ENCODE data around the gene DPY19L1.
"Not testable (repeated sequence)": the region's sequence is repeated elsewhere in the genome, so short reads cannot be mapped to it uniquely, and the experiment has no call there.

DPY19L1 gene

DNA sequence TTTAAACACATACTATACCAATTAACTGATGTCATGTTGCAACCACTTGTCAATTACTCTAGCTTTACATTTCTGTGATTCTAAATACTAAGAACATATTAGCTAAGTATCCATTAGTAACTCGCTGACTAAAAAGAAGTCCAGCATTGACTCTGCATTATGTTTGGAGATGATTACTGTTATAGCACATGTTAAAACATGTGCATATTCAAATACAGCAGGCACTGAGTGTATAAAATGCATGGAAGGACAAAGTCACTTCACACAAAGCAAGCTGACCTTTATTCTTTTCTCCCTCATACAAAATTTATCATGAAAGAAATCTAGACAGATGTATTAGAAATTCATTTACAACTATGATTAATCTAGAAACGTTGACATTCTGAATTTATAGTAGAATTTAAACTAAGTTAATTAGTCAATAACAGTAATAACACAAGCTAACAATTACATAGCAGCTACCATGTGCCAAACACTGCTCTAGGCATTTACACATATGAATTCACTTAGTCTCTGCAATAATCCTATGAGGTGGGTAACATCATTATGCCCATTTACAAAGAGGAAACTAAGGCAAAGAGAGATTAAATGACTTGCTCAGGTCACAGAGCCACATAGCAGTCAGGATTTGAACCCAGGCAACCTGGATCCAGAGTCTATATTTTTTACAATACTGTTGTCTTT, 48.7 kb downstream of the DPY19L1 start:
- not testable (repeated sequence) for DNase-seq (ENCODE audit: low read depth)

DNA sequence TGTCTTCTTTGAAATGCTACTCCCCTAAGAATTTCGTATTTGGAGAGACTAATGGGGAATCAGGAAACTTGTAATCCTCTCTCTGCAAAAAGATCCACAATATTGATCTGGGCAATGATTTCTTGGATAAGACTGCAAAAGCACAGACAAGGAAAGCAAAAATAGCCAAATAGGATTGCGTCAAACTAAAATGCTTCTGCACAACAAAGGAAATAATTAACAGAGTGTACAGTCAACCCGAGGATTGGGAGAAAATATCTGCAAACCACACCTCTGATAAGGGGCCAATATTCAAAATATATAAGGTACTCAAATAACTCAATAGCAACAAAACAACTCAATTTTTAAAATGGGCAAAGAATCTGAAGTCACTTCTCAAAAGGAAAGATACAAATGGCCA, 52.1 kb downstream of the DPY19L1 start:
- not testable (repeated sequence) for DNase-seq (ENCODE audit: low read depth)

DNA sequence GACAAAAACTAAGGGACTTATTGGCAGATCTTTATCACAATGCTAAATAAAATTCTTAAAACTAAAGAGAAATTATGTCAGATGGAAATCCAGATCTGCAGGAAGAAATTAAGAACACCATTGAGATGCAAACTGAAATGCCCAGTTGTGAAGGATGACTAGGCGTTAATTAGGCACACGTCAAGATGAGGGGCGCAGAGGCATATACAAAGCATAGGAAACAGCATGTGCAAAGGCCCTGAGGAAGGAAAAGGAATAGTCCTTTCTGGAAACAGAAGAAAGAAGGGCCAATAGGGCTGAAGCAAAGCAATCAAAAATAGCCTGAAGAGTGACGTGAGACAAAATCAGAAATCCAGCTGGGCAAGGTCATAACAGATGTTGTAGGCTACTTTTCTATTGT, 53.1 kb downstream of the DPY19L1 start:
- DNase-seq (ENCODE audit: low read depth): not testable (repeated sequence)

DNA sequence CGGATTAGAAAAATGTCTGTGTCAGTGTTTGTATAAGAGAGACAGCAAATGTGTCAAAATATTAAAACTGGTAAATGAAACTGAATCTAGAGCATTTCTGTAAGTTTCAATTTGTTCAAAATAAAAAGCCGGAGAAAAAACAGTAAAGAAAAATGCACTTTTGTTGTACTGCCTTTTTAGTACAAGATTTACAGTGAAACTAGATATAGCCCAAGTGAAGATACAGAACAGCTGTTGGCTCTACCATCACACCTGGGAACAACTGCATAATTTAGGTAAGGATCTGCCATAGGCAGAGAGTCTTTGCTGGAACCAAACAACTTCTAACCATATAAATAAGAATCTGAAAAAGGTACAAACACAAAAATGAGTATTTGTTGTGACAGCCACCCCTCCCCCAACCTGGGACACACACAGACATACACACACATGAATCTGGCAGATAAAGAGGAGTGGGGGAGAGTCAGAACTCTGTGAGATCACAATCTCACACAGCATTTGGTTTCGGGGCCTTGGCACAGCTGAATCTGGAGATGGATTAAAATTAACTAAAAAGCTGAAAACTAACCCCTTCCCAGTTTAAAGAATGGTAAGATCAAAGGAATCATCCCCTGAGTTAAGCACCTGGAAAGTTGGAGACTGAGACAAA, 54.8 kb downstream of the DPY19L1 start:
- no peak for DNase-seq (ENCODE audit: low read depth)

DNA sequence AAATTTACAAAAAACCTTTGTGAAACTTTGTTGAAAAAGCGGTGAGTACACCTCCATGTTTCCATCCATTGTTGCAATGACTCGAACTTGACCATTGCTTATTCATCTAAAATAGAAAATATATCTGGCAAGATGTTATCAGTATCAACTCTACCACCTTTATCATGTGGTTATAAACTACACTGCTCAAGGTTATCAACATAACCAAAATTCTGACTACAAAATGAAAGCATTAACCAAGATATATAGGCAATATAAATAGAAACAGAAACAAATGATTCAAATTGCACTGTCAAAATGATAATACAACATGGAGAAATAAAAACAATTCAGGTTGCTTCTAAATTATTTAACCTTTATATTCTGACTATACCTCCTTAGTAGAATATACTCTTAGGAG, 58.2 kb downstream of the DPY19L1 start:
- DNase-seq (ENCODE audit: low read depth): not testable (repeated sequence)

DNA sequence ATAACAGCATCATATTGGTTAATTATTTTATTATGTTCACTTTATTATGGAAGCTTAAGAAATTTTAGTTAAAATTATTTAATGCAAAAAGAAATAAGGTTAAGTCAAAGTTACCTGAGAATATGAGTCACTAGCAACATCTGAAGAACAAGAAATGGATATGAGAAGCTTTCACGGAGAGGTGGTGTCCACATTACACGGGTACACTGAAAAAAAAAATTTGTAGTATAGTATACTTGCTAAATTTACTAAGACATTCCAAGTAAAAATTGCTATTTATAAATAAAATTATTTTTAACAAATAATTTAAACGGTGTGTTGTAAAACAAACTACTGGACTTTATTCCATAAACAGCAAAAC, 63.9 kb downstream of the DPY19L1 start:
- no peak for DNase-seq (ENCODE audit: low read depth)

DNA sequence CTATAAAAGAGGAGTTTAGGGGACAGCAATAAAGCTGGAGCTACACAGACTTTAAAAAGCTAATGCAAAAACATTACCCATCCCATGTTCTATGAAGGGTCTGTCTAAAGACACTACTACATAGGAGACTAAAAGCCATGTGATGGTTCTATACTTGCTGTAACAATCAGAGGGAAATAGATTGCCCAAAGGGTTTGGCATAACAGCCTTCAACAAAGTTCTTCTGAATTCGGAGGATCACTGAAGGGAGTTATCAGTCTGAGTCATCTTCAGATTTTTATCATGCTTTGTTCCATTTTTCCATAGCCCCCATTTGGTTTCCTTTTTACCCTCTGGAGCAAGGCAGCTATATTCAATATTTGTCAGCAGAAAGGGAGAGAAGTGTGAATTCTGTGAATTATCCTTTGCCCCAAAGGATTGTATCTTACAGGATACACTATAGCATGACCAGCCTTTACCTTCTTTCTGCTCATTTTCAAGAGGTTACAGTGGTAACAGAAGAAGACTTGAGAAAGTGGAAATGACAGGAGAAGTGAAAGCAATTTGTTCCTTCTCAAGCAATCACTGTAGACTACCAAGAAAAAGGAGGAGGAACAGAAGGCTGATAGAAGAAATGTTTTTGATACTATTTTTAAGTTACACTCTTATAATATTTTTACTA, 64.4 kb downstream of the DPY19L1 start:
- not testable (repeated sequence) for DNase-seq (ENCODE audit: low read depth)

DNA sequence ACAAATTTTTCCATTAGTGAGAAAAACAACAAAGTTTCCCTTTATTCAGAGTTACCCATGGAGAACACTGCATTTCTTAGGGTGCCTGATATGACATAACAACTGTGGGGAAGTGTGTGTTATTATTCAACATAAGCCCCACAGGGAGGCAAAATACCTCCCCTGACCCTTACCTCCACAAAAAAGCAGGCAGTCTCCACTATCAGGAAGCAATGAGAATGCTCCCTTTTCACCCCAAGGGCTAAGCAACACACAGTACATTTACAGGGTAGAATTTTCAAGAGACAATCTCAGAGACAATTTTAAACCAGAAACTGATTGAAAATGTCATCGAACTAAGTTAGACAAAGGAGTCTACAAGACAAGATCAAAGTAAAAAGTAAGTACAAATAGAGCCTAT, 69.5 kb downstream of the DPY19L1 start:
- DNase-seq (ENCODE audit: low read depth): not testable (repeated sequence)

DNA sequence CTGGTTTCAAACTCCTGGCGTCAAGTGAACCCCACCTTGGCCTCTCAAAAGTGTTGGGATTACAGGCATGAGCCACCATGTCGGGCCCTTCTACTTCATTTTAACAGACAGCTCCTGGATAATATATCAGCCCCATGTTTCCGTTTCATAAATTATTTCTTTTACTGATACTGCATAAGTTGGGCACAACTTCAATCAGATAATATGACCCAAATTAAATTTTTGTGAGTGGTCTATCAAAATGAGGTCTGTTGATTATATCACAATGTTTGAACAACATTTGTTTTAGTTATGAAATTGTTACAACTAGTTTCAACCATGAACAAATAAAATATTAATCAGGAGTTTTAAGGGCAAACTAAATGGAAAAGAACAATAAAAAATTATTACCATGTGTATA, 70.8 kb downstream of the DPY19L1 start:
- not testable (repeated sequence) for DNase-seq (ENCODE audit: low read depth)

DNA sequence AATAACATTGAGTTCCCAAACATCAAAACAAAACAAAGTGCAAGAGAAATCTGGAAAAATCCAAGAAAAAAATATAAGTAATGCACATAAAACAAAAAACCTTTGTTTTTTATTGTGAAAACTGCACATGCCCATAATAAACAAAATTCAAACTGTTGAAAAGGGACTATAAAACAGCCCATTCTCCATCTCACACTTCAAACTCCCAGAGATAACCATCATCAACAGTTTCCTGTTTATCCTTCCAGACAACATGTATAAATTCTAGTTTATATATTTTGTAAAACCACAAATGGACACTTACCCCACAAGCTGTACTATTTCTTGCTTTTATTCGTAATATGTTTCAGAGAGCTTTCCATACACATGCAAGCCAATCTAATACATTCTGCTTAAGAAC, 79.3 kb downstream of the DPY19L1 start:
- DNase-seq (ENCODE audit: low read depth): no peak

DNA sequence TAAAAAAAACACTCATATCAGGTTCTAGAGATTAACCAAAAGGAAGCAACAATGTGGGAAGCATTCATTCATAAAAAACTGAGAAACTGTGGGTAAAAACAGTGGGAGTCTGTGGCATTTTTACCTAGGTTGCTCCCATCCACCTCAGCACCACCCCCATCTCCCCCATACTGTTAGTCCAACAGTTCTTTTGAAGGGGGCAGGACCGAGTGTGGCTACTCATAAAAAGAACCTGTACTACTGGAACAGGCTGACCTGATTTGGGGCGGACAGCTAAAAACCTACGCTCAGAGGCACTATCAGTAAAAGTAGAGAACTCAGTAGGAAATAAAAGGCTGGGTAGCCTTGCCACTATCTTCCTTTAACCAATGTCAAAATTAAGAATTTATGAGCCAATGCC, 84.5 kb downstream of the DPY19L1 start:
- DNase-seq (ENCODE audit: low read depth): no peak

DNA sequence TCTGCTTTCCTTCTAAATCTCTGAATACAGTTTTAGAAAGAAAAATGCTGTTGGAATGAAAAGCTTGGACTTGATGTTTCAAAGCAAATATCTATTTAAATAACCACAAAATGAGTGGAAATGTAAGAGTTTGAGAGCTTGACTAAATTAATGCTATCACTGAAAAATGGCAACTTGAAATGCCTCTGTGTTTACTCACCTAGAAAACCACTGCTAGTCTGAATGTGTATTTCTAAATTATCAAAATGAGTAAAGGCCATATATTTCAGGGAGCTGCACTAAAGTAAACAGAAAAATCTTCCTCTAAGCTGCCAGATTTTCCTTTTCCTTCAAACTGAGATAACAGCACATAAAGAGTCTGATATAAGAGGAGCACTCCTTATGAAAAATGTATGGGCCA, 87.9 kb downstream of the DPY19L1 start:
- DNase-seq (ENCODE audit: low read depth): no peak

DNA sequence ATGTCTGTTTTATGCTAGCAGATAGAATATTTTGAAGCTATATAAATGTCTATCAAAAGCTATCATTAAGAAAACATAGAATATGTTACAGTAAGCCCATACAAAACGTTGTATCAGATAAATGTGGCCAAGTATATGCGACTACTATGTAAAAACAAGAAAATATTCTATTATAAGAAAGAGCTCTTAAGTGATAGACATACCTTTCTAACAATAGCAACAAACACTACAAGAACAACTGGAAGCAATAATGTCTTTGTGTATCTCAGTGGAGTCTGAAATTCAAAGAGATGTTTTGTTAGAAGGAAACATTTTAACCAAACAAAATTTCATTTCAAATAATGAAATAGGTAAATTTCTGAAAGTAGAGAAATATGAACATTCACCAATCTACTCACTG, 89.9 kb downstream of the DPY19L1 start:
- DNase-seq (ENCODE audit: low read depth): not testable (repeated sequence)

DNA sequence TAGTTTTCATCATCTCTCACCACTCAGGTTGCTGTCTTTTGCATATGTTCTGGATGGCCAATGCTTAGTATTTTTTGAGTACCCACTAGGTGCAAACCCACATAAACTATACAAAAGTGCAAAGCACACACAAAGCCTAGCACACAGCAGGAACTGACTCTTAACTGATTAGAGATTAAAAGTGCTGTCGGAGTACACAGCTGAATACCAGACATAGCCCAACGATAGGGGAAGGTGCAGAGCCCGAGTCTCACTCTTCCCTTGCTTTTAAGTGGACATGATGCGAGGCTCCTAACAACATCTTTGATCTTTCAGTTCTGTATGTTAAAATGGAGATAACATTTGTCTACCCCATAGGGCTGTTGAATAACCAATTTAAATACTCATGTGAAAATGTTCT, 90.8 kb downstream of the DPY19L1 start:
- no peak for DNase-seq (ENCODE audit: low read depth)

DNA sequence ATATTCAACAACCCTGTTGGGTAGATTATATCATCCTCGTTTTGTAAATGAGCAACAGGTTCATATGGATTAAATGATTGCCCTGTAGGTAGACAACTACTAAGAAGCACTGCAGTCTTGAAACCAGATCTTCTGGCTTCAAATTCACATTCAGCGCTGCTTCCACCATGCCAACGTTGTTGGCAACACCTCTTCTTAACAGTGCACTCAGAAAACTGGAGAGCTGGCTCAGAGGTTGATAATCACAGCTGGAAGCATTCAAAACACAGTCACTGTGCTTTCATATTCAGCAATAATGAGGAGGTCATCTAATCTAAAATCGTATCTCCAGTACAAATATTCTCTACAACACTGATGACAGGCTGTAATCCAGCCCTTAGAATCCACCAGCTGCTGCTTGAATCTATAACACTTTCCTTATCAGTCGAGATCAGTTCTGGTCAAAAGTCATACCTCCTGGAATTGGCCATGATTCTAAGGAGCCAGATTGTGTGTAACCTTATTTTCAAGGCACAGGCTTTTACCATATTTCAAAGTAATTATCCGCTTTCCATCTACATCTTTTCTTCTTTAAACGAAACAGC, 91.3 kb downstream of the DPY19L1 start:
- DNase-seq (ENCODE audit: low read depth): not testable (repeated sequence)

DNA sequence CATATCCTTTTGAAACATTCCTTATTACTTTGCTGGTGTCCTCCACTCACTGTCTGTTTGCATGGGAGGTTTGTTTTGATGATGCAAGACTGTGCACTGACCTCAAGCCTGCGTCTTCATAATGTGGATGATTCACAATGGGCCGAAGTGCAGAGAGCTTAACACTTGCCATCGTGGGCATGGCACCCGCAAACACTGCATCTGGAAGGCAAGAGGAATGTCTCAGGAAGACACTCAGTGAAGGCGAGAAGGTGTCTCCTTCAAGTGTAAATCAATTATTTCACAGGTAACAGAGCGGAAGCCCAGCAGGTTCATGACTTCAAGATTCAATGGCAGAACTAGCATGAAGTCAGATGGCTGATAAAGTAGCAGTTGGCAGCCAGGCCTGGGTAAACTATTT, 98.1 kb downstream of the DPY19L1 start:
- DNase-seq (ENCODE audit: low read depth): peak; percentile 34

DNA sequence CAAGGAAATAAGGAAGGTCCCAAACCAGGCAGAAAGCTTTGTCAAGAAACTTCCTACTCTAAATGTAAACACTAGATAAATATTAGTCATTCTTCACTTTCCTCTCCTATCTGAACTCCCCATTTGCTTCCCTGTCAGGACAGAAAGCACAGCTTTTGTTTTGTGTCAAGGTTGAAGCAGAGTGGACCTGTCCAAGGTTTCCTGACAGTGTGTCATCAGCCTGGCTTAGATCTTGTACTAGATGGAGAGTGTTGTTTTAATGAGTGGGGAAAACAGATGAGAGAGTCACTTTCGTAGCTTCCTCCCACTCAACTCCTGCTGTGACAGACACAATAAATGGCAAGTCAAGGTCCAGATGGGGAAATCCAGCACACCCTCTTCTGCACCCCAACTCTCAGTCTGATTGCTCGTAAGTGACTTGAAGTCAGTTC, 101.5 kb downstream of the DPY19L1 start:
- not testable (repeated sequence) for DNase-seq (ENCODE audit: low read depth)

DNA sequence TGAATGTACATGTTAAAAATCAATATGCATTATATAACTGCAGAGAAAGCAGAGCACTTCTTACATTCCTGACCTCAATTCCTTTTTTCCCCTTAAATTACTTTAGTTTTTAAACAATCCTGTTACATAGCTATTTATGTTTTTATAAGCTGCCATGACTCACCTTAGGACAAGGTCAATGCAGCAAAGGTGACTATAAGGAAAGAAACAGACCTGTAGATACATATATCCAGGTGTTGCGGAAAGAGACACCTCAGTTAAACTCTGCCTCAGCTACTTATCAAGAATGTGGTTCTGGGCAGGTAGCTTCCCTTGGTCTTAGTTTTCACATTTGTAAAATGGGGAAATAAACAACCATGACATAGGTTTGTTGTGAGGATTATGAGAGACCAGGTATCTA, 105.5 kb downstream of the DPY19L1 start:
- no peak for DNase-seq (ENCODE audit: low read depth)

DNA sequence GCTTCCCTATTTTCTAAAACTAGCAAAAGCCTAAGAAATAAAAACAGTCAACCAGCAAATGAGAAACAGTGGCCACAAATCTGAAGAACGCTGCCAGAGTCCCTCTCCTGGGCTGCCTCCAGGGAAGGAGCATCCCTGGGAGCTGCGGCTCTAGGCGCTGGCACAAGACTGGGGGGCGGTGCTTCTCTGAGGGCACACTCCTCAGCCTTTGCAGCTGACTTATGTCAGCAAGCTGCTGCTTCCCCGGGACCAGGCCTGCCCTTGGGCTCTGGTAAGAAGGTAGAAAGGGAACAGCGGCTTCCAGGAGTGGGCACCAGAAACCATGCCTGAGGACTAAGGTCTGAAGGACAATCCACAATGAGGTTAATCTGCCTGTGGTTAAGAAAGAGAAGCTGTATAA, 107.5 kb downstream of the DPY19L1 start:
- not testable (repeated sequence) for DNase-seq (ENCODE audit: low read depth)

DNA sequence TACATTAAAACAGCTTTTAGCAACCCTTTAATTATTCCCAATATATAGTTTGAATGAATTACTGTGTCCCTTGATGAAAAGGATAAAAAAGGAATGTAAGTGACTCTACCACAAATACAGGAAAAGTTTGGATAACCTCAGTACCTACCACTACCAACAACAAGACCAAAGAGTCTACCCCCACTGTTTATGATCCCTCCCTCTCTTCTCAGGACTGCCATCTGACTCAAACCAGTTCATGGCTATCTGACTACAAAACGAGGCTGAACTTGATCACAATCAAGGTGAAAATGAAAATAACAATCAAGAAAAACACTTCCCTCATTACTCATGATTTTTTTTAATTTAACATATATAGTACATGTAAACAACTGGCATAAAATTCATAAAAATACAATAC, 108.7 kb downstream of the DPY19L1 start:
- DNase-seq (ENCODE audit: low read depth): no peak

DNA sequence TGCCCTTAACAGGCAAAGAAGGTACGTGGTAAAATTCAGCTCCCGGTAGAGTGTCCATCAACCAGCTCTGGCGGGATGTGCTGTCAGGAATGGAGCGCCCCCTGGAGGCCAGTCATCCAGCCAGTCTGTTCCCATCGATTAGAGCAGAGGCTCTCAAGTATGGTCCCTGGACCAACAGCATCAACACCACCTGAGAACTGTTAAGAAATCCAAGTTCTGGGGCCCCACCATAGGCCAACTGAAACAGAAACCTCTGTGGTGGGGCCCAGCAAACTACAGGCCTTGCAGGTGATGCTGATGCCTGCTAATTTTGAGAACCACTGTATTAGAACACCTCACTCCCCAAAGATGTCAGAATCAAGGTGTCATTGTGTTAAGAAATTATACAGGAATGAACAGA, 109.2 kb downstream of the DPY19L1 start:
- DNase-seq (ENCODE audit: low read depth): no peak

DNA sequence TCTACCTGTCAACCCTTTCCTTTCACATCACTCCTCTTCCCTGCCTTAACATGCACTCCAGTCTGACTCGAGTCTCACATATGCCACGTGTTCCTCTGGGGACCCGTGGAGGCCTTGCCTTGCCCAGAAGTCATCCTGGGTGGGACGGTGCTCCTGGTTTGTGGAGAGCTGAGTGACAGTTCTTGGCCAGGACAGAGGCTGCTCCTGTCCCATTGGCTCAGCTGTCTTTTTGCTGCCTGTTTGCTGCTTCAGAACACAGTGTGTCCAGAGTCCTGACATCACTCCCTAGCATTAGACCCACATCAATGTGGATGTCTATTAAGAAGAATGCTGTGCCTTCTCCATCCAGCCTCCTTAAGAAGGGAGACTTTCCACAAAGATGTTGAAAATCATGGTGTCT, 116.8 kb downstream of the DPY19L1 start:
- DNase-seq (ENCODE audit: low read depth): not testable (repeated sequence)

DNA sequence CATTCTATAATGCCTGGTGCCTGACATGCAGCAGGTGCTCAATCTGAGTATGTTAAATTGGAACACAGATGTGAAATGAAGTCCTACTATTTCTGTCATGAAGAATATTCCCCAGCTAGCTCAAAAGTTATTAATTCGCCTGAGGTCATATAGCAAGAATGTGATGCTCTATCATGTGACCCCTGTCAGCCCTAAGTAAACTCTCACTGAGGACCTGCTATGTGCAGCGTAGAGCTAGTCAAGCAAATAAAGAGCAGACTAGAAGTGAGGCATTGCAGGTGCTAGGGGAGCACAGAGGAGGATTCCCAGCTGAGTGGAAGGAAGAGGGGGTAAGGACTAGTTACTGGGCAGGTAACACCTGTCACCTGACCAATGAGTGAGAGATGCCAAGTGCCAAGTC, 118.2 kb downstream of the DPY19L1 start:
- not testable (repeated sequence) for DNase-seq (ENCODE audit: low read depth)

All from fibroblast of the conjunctiva (primary cell).